Effector CD4-positive, alpha-beta T cell (primary cell): ENCODE measurements around the gene PRSS36.
"Not testable (repeated sequence)": the region's sequence is repeated elsewhere in the genome, so short reads cannot be mapped to it uniquely, and the experiment has no call there.

Experiments
- DNase-seq: peaks from one replicate; pipeline ENCODE4 v3.0.0-alpha.2; 2020

PRSS36 gene

GRCh38 chr16:31141489-31142108 lies 8.3 kb downstream of the PRSS36 start:
- DNase-seq = no peak

- DNase-seq = not testable (repeated sequence)
Measured at GRCh38 chr16:31141071-31141469, 8.8 kb downstream of the PRSS36 start.

- DNase-seq = no peak
Measured at GRCh38 chr16:31138621-31139578, 11.0 kb downstream of the PRSS36 start.

- not testable (repeated sequence) for DNase-seq
Measured at GRCh38 chr16:31136822-31137499, 12.9 kb downstream of the PRSS36 start.

- no peak for DNase-seq
Measured at GRCh38 chr16:31136287-31136662, 13.6 kb downstream of the PRSS36 start.

- no peak for DNase-seq
Measured at GRCh38 chr16:31135535-31136286, 14.2 kb downstream of the PRSS36 start, which contains the start of gene PRSS8. PRSS8 (minus strand) TSS chr16:31135727; CDS start chr16:31135498, 229 bp downstream.

- no peak for DNase-seq
Measured at GRCh38 chr16:31134625-31135534, 15.0 kb downstream of the PRSS36 start.

GRCh38 chr16:31134091-31134571 lies 15.7 kb downstream of the PRSS36 start:
- no peak for DNase-seq

GRCh38 chr16:31133046-31133501 lies 16.8 kb downstream of the PRSS36 start:
- DNase-seq = no peak

- no peak for DNase-seq
Measured at GRCh38 chr16:31132303-31132979, 17.4 kb downstream of the PRSS36 start.

GRCh38 chr16:31131841-31132271 lies 18.0 kb downstream of the PRSS36 start:
- no peak for DNase-seq

GRCh38 chr16:31131416-31131815 lies 18.4 kb downstream of the PRSS36 start:
- DNase-seq = no peak

GRCh38 chr16:31130899-31131298 lies 19.0 kb downstream of the PRSS36 start:
- no peak for DNase-seq

- DNase-seq = no peak
Measured at GRCh38 chr16:31130336-31130891, 19.5 kb downstream of the PRSS36 start.

GRCh38 chr16:31129568-31130335 lies 20.1 kb downstream of the PRSS36 start:
- DNase-seq = no peak

- no peak for DNase-seq
Measured at GRCh38 chr16:31128711-31129567, 20.9 kb downstream of the PRSS36 start.

- DNase-seq = no peak
Measured at GRCh38 chr16:31127182-31127581, 22.7 kb downstream of the PRSS36 start.

GRCh38 chr16:31125844-31126243 lies 24.0 kb downstream of the PRSS36 start:
- no peak for DNase-seq
